ENCODE data around the gene TMEM221. TPM values are rescaled to one million over a fixed set of nuclear protein-coding genes. Genes with fewer than 3 reads are reported as not detected.

TMEM221 gene
- total and polyA plus RNA-seq, 10 of the 15 experiments (the other 5 are each of a cell fraction or from before 2014, with no cell fraction given) = 0.04 to 0.24 TPM; not detected in 8

- TF ChIP-seq, protein P1, sequence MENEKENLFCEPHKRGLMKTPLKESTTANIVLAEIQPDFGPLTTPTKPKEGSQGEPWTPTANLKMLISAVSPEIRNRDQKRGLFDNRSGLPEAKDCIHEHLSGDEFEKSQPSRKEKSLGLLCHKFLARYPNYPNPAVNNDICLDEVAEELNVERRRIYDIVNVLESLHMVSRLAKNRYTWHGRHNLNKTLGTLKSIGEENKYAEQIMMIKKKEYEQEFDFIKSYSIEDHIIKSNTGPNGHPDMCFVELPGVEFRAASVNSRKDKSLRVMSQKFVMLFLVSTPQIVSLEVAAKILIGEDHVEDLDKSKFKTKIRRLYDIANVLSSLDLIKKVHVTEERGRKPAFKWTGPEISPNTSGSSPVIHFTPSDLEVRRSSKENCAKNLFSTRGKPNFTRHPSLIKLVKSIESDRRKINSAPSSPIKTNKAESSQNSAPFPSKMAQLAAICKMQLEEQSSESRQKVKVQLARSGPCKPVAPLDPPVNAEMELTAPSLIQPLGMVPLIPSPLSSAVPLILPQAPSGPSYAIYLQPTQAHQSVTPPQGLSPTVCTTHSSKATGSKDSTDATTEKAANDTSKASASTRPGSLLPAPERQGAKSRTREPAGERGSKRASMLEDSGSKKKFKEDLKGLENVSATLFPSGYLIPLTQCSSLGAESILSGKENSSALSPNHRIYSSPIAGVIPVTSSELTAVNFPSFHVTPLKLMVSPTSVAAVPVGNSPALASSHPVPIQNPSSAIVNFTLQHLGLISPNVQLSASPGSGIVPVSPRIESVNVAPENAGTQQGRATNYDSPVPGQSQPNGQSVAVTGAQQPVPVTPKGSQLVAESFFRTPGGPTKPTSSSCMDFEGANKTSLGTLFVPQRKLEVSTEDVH (IDR thresholded peaks at IDR 0.05; ENCODE audit: low read depth, partially characterized antibody) = no peak
- TF ChIP-seq NFIC (IDR thresholded peaks at IDR 0.05; ENCODE audit: low read depth, low read length) (no peak), E4F1 (IDR thresholded peaks at IDR 0.05; ENCODE audit: borderline replicate concordance, partially characterized antibody) (no peak)
Observed at GRCh38 chr19:17398902-17399527, 49.5 kb downstream of the TMEM221 start (continued).

GRCh38 chr19:17394891-17395415 lies 53.5 kb downstream of the TMEM221 start:
- no peaks in the 10 kb centered on the region; the same call in 2 of the 3 replicates for H3K9me3 ChIP-seq (replicated peaks; ENCODE audit: control insufficient read depth, insufficient read depth, low read length)
- ChIA-PET RAD21 (ENCODE audit: unreplicated experiment) (interaction anchor here (1.2 kb wide), 1 partner anchor 25 kb away, joined by 4 read pairs; the partner anchor contains the start of gene MVB12A), SMC1A (ENCODE audit: uncharacterized antibody, unreplicated experiment) (interaction anchor here (0.7 to 1.2 kb wide), 2 partner anchors 21 to 50 kb away, joined by 3 read pairs; no protein-coding TSS in a partner anchor), POLR2A (interaction anchor here (0.5 kb wide), 1 partner anchor 77 kb away, joined by 5 read pairs; no protein-coding TSS in a partner anchor), CTCF (interaction anchor here (0.8 to 4.0 kb wide), 7 partner anchors 9 to 91 kb away, joined by 3 to 36 read pairs (median 7); no protein-coding TSS in a partner anchor)
- no peak overlapping the region for H2AFZ ChIP-seq (ENCODE audit: control insufficient read depth, low read depth, low read length)
- ATAC-seq (peak; percentile 74), DNase-seq (ENCODE audit: low read depth, low spot score) (no peak), FAIRE-seq (peak; percentile 70)
- 21% methylated on average over 19 of the region's 19 CpGs for WGBS (ENCODE audit: insufficient coverage, insufficient replicate concordance, low lambda C conversion rate, missing lambda C conversion rate)
- no peak overlapping the region for H3K4me3 ChIP-seq
- in situ Hi-C loops (cut with MboI) (loop anchor here (5.0 kb wide), 1 partner anchor 72 kb away; no protein-coding TSS in a partner anchor), intact Hi-C loops (cut with micrococcal nuclease; ENCODE audit: unreplicated experiment) (loop anchor here (1.0 kb wide), 1 partner anchor 71 kb away; no protein-coding TSS in a partner anchor)
- no peaks in the 10 kb centered on the region for H3K79me2 ChIP-seq (ENCODE audit: control insufficient read depth, insufficient read depth, low read length)
- H4K20me1 ChIP-seq (ENCODE audit: control insufficient read depth, insufficient read depth) = no peaks in the 10 kb centered on the region
- BruUV-seq (replicated peaks) = no TSS peak
- H3K9ac ChIP-seq (ENCODE audit: control insufficient read depth, insufficient read depth, low read length) = no peak overlapping the region
- H3K27ac ChIP-seq (ENCODE audit: control insufficient read depth, insufficient read depth) = no peak overlapping the region
- peaks cover 9% of the 10 kb centered on the region for H3K4me1 ChIP-seq (ENCODE audit: control insufficient read depth, insufficient read depth, low read length)
- H3K36me3 ChIP-seq (ENCODE audit: control insufficient read depth in 2 of 2, insufficient read depth in 2 of 2, low read length in 1 of 2) = peaks cover 3 to 9% of the 10 kb centered on the region in 2 experiments; a peak in 2 of 4 replicates
- H3K27me3 ChIP-seq (replicated peaks in 1 of 2; ENCODE audit: control insufficient read depth in 2 of 2, insufficient read depth in 2 of 2, low read length in 1 of 2) = peaks cover 2% of the 10 kb centered on the region in 2 experiments; a peak in 3 of 4 replicates
- H3K4me2 ChIP-seq (ENCODE audit: control insufficient read depth, insufficient read depth) = 0 out of 2 replicates have a peak overlapping the region, but pooled peaks have one; percentile 3
- TF ChIP-seq POLR2AphosphoS5 (IDR thresholded peaks at IDR 0.05; ENCODE audit: low read length) (no peak; the same call in 1 of the 2 replicates), E4F1 (IDR thresholded peaks at IDR 0.05; ENCODE audit: borderline replicate concordance, partially characterized antibody) (no peak), HDGF (IDR thresholded peaks at IDR 0.05) (peak; percentile 94), LARP7 (IDR thresholded peaks at IDR 0.05) (peak; percentile 46; the same call in 1 of the 2 replicates), RAD21 (IDR thresholded peaks at IDR 0.05; ENCODE audit: insufficient read depth, low read depth, low read length) (peak; percentile 62), ATF7 (IDR thresholded peaks at IDR 0.05; ENCODE audit: low read depth) (0 out of 2 replicates have a peak, but pooled peaks have one; percentile 37), NFIC (IDR thresholded peaks at IDR 0.05; ENCODE audit: low read depth, low read length) (no peak), IKZF2 (IDR thresholded peaks at IDR 0.05) (peak; percentile 13 to 30; a peak in 2 of 4 replicates), SMC3 (IDR thresholded peaks at IDR 0.05; ENCODE audit: borderline replicate concordance, low read length) (peak; percentile 60), IKZF1 (conservative IDR thresholded peaks at IDR 0.05) (0 out of 2 replicates have a peak, but pooled peaks have one; percentile 4)
